Breast epithelium (tissue), 3 donors: ENCODE measurements around the gene SCN4B.

Experiments
- CTCF ChIP-seq, 3 donors: fragments of 450-650 bp; IDR thresholded peaks; one replicate each; pipeline ENCODE4 v1.5.1; 2016 to 2017; ENCODE audit warnings: antibody characterized with exemption in 3 of 3, mild to moderate bottlenecking in 3 of 3, moderate library complexity in 3 of 3
- POLR2AphosphoS5 ChIP-seq, 3 donors: sonication (generic); formaldehyde crosslinking; IDR thresholded peaks; one replicate each; pipeline ENCODE4 v1.6.1; 2017; ENCODE audit warnings: antibody characterized with exemption in 3 of 3

DNA sequence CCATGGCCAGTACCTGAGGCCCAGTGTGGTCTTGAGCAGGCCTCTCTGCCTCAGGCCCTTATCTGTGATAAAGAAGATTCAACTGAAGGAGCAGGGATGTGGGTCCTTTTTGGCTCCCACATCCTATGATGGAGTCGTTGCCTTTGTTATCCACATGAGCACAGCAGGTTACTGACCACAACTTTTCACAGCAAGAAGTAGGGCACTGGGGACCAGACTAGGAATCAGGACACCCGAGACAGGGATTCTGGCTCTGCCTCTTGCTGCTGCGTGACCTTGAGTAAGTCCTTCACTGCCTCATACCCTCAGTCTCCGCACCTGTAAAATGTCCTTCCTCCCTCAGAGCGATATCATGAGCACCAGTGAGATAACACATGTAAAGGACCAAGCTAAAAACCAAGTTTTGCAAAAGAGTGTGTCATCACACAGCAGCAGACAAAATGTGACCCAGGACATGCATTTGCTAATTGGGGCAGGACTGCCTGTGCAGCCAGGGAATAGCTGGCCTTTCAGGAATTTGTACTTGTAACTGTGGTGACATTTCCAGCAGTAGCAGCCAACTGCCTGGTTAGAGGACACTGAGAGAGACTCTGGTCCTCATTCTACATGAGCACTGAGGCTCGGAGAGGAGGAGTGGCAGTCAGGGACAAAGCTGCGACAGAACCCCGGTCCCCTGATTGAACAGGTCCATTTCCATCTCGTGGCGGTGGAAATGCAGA is 52.6 kb downstream of the SCN4B start:
- no peak for TF ChIP-seq POLR2AphosphoS5 (IDR thresholded peaks at IDR 0.05)
- no peak for TF ChIP-seq CTCF (IDR thresholded peaks at IDR 0.05)
